ENCODE results near the gene TROAP.
"Not testable (repeated sequence)": the region's sequence is repeated elsewhere in the genome, so short reads cannot be mapped to it uniquely, and the experiment has no call there.

The TROAP gene

DNA sequence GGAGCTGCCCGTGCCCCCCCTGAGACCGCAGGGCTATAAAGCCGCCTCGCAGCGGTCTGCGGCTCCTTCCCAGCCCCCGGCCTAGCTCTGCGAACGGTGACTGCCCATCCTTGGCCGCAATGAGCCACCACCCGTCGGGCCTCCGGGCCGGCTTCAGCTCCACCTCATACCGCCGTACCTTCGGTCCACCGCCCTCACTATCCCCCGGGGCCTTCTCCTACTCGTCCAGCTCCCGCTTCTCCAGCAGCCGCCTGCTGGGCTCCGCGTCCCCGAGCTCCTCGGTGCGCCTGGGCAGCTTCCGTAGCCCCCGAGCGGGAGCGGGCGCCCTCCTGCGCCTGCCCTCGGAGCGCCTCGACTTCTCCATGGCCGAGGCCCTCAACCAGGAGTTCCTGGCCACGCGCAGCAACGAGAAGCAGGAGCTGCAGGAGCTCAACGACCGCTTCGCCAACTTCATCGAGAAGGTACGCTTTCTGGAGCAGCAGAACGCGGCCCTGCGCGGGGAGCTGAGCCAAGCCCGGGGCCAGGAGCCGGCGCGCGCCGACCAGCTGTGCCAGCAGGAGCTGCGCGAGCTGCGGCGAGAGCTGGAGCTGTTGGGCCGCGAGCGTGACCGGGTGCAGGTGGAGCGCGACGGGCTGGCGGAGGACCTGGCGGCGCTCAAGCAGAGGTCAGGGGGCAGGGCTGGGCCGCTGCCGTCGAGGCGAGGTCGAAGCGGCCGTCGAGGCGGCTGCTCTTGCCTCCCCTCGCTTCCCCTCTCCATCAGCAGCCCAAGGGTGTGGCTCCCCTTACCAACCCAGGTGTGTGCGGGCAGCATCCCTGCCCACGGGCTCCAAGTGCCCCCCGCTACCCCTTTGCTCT, 27.7 kb upstream of the TROAP start, which contains the start of gene PRPH:
Gene PRPH (plus strand): TSS at position 66 of the 855 bp plus-strand sequence. CDS start 54 bp downstream, at position 120.
- DNase-seq (ENCODE audit: low spot score) = no peak

DNA sequence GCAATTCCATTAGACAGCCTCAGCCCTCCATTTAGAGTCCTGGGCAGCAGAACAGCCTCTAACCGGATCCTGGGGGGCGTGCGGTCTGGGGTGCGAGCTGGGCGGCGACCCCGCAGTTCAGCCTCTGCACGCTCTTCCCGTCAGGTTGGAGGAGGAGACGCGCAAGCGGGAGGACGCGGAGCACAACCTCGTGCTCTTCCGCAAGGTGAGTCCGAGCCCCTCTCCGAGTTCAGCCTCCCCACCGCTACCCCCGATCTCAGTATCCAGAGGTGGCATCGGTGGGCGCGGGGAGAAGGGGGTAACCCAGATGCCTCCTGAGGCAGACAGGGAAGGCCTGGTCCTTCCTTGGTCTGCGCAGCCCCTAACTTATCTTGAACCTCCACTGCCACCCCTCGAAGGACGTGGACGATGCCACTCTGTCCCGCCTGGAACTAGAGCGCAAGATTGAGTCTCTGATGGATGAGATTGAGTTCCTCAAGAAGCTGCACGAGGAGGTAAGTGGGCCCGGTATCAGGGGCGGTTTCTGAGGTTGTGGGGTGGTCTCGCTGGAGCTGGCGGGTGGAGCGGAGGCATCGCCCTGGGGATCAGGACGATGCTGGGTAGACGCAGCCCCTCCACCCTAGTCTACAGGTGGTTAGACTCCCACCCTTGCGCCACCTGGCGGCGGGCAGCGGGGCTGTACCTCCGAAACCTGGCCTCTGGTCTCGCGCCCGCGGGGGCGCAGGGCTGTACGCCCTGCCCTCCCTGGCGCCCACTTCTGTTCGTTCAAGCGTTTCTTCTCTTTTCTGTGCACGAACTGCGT, 26.8 kb upstream of the TROAP start:
- DNase-seq (ENCODE audit: low spot score) = peak; percentile 35

DNA sequence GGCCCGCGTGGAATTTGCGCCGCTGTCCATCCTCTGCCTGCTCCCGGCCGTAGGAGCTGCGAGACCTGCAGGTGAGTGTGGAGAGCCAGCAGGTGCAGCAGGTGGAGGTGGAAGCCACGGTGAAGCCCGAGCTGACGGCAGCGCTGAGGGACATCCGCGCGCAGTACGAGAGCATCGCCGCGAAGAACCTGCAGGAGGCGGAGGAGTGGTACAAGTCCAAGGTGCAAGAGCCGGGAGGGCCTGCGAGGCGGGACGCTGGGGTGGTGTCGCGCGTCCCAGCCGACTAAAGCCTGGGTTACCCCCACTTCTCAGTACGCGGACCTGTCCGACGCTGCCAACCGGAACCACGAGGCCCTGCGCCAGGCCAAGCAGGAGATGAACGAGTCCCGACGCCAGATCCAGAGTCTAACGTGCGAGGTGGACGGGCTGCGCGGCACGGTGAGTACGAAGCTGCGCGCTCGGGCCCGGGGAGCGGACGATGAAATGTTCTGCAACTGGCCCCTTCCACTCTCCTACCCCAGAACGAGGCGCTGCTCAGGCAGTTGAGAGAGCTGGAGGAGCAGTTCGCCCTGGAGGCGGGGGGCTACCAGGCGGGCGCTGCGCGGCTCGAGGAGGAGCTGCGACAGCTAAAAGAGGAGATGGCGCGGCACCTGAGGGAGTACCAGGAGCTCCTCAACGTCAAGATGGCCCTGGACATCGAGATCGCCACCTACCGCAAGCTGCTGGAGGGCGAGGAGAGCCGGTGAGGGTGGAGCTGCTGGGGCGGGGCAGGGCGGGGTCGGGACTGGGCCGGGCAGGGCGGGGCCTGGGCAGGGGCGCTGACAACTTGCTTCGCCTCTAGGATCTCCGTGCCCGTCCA, 26.0 kb upstream of the TROAP start:
- DNase-seq (ENCODE audit: low spot score) = peak; percentile 53

DNA sequence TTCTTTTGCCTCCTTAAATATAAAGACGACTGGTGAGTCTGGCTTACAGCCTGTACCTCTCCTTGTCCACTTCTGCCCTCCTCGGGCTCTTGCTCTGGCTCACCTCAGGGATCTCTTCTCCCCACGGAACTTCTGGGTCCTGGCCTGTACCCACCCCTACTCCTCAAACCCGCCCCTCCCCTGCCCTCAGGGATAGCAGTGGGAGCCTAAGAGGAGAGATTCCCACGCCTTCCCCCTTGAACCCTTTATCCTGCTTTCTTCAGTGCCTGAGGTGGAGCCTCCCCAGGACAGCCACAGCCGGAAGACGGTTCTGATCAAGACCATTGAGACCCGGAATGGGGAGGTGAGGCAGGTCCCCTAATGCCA, 25.4 kb upstream of the TROAP start:
- DNase-seq (ENCODE audit: low spot score) = no peak

DNA sequence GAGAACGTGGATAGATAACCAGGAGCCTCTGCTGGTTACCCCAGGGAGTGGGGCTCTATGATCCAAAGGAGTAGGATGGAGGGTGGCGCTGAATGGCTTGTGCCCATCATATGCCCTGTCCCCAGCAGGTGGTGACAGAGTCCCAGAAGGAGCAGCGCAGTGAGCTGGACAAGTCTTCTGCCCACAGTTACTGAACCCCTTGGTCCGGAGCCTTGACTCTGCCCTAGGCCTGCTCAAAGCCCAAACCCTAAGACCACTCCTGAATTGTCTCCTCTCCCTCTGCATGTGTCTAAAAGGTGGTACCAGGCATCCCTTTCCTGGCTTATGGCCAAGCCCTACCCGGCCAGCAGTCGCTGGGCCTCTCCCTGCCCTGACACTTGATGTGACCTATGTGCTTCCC, 24.9 kb upstream of the TROAP start:
- DNase-seq (ENCODE audit: low spot score) = no peak

DNA sequence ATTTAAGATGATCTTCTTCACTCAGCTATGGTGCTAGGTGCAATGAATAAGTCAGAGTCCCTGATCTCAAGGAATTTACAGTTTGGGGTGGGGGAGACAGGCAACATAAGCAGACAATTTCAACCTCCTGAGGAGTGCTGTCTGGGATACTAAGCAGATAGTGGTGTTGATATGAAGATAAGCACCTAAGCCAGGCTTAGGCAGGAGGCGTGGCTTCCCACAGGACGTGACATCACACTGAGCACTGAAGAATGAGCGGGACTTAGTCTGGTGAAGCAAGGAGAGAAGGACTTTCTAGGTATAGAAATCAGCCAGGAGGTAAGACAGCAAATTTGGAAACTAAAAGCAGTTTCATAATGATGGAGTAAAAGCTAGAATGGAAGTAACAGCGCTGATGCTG, 21.3 kb upstream of the TROAP start:
- DNase-seq (ENCODE audit: low spot score) = no peak

DNA sequence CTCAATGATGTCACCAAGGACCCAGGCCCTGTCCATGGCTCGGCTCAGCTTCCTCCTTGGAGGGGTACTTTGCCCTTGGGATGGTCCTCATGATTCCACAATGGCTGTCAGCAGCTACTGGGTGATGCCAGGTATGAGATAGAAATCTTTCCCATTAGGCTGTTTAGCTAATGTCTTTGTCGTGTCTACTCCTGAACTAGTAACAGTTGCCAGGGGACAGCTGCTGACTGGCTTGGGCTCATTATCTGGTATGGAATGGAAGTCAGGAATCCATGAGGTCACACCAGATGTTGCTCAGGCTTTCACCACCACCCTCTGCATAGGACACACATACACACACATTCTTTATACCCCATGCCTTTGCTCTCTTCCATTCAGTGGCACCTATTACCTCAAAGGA, 18.9 kb upstream of the TROAP start:
- no peak for DNase-seq (ENCODE audit: low spot score)

DNA sequence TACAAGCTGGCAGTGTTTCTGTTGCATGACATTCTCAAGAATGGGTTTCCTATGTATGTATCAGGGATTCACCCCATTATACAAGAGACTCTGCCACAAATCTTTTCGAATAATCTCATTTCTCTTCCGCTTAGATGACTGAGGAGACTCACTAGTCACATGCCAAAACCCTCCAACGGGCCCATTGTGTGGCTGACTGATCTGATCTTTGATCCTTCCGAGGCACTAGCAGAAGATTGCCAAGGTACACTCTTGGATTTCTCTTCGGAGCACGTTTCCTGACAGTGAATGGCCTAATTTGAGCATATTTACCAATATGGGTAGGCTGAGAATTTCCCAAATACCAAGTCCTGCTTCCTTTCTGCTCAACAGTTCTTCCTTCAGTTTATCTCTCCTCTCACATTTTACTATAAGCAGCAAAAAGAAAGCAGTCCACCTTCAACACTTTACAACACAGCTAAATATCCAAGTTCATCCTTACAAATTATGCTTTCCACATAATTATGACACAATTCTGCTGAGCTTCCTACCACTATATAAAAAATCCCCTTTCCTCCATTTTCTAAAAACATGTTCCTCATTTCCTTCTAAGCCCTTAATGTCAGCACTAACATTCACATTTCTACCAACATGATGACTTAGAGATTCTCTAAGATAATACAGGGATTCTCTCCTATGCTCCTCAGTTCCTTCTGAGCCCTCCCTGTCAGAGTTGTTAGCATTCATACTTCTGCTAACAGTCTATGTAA, 17.1 kb upstream of the TROAP start:
- no peak for DNase-seq (ENCODE audit: low spot score)

DNA sequence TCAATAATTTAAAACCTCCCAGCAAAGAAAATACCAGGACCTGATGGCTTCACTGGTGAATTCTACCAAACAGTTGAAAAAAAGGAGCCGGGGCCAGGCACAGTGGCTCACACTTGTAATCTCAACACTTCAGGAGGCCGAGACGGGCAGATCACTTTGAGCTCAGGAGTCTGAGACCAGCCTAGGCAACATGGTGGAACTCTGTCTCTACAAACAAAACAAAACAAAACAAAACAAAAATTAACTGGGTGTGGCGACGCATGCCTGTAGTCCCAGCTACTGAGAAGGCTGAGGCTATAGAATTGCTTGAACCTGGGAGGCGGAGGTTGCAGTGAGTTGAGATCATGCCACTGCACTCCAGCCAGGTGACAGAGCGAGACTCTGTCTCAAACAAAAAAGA, 13.7 kb upstream of the TROAP start:
- DNase-seq (ENCODE audit: low spot score) = no peak

DNA sequence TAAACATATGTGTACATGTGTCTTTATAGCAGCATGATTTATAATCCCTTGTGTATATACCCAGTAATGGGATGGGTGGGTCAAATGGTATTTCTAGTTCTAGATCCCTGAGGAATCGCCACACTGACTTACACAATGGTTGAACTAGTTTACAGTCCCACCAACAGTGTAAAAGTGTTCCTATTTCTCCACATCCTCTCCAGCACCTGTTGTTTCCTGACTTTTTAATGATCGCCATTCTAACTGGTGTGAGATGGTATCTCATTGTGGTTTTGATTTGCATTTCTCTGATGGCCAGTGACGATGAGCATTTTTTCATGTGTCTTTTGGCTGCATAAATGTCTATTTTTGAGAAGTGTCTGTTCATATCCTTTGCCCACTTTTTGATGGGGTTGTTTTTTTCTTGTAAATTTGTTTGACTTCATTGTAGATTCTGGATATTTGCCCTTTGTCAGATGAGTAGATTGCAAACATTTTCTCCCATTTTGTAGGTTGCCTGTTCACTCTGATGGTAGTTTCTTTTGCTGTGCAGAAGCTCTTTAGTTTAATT, 12.5 kb upstream of the TROAP start:
- DNase-seq (ENCODE audit: low spot score) = not testable (repeated sequence)

DNA sequence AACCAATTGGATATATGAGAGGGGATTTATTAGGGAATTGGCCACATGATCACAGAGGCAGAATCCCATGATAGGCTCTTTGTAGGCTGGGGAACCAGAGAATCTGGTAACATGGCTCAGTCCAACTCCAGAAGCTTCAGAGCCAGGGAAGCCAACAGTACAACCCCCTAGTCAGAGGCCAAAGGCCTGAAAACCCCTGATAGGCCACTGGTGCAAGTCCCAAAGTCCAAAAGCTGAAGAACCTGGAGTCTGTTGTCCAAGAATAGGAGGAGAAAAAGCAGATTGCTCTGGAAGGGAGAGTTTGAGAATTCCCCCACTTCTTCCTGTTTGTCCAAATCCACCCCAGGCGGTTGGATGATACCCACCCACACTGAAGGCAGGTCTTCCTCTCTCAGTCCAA, 8.2 kb upstream of the TROAP start:
- no peak for DNase-seq (ENCODE audit: low spot score)

DNA sequence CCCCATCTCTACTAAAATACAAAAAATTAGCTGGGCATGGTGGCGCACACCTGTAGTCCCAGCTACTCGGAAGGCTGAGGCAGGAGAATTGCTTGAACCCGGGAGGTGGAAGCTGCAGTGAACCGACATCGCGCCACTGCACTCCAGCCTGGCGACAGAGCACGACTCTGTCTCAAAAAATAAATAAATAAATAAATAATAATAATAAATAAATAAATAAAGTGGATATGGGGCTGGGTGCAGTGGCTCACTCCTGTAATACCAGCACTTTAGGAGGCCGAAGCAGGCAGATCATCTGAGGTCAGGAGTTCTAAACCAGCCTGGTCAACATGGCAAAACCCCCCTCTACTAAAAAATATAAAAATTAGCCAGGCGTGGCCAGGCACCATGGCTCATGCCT, 5.9 kb upstream of the TROAP start:
- not testable (repeated sequence) for DNase-seq (ENCODE audit: low spot score)

DNA sequence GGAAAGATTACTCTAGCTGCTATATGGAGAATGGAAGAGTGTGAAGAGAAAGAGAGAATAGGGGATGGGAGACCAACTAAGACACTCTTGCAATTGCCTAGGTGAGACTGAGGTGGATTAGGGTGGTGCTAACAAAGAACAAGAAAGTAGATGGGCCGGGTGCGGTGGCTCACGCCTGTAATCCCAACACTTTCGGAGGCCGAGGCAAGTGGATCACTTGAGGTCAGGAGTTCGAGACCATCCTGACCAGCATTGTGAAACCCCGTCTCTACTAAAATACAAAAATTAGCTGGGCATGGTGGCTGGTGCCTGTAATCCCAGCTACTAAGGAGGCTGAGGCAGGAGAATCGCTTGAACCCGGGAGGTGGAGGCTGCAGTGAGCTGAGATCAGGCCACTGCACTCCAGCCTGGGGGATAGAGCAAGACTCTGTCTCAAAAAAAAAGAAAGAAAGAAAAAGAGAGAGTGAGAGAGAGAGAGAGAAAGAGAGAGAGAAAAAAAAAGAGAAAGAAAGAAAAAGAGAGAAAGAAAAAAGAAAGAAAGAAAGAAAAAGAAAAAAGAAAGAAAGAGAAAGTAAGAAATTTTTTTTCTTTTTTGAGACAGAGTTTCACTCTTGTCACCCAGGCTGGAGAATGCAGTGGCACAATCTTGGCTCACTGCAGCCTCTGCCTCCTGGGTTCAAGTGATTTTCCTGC, 2.5 kb upstream of the TROAP start:
- DNase-seq (ENCODE audit: low spot score) = not testable (repeated sequence)

DNA sequence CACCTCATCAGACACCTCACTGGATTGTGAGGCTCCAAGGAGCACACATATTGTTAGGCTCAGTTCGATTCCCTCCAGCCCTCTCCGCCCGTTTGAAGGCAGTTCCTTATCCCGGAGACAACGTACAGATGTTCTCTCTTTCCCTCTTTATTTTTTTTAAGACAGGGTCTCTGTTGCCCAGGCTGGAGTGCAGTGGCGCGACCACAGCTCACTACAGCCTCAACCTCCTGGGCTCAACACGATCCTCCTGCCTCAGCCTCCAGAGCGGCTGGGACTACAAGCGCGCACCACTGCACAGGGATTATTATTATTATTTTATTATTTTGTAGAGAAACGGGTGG, 718 bp upstream of the TROAP start:
- DNase-seq (ENCODE audit: low spot score) = no peak

DNA sequence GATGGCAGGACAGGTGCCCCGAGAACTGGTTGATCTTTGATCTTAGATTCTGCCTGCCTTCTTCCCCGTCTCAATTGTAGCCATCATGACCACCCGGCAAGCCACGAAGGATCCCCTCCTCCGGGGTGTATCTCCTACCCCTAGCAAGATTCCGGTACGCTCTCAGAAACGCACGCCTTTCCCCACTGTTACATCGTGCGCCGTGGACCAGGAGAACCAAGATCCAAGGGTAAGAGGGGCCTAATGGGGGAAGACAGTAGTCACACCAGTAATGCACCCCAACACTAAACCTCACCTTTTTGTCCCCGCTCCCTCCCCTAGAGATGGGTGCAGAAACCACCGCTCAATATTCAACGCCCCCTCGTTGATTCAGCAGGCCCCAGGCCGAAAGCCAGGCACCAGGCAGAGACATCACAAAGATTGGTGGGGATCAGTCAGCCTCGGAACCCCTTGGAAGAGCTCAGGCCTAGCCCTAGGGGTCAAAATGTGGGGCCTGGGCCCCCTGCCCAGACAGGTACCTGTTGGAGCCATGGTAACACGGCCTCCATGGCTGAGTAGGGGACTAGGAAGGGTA, 556 bp downstream of the TROAP start:
- no peak for DNase-seq (ENCODE audit: low spot score)

DNA sequence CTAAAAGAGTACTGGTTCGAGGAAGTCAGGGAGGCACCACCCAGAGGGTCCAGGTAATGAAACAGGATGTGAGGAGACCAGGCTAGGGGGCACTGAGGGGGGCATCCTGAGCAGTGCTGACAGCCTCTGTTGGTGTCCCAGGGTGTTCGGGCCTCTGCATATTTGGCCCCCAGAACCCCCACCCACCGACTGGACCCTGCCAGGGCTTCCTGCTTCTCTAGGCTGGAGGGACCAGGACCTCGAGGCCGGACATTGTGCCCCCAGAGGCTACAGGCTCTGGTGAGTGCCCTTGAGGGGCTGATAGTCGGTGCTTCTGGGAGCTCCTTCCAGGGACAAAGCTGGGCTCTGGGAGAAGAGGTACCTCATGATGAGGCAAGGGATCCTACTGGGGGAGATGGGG, 2.6 kb downstream of the TROAP start:
- DNase-seq (ENCODE audit: low spot score) = no peak

DNA sequence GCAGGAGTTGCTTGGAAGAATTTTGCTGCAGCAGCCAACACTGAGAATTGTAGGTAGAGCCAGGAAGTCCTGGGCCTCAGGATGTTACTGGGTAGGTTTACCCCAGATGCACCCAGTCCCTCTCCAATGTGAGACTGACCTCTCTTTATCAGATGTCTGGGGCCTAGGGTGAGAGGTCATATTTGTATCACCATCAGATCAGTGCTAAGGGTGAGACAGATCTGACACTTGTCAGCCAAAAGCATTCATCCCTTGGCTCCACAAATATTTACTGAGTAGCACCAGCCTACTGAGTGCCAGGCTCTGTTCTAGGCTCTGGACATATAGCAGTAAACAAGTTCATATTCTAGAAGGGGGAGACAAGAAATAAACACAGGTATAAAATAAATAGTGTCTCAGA, 4.3 kb downstream of the TROAP start:
- no peak for DNase-seq (ENCODE audit: low spot score)

DNA sequence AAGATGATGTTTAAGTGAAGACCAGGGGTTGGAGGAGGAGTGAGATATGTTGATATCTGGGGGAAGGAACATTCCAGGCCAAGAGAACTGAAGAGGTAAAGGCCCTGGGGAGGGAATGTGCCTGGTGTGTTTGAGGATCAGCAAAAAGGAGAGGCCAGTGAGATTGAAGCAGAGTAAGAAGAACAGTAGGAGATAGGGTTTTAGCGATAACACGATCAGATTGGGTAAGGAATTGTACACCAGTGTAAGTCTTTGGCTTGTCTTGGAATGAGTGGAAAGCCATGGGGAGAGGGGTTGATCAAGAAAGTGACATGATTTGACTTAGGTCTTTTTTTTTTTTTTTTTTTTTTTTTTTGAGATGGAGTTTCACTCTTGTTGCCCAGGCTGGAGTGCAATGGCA, 4.8 kb downstream of the TROAP start:
- no peak for DNase-seq (ENCODE audit: low spot score)

DNA sequence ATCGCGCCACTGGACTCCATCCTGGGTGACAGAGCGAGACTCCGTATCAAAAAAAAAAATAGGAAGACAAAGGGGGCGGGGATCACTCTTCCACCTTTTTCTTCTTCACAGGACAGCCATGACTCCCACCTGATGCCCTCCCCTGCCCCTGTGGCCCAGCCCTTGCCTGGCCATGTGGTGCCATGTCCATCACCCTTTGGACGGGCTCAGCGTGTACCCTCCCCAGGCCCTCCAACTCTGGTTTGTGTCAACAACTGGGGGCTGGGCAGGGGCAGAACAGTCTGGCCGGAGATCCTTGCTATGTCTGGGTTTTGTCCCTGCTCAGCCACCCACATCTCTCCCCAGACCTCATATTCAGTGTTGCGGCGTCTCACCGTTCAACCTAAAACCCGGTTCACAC, 5.8 kb downstream of the TROAP start:
- DNase-seq (ENCODE audit: low spot score) = no peak

DNA sequence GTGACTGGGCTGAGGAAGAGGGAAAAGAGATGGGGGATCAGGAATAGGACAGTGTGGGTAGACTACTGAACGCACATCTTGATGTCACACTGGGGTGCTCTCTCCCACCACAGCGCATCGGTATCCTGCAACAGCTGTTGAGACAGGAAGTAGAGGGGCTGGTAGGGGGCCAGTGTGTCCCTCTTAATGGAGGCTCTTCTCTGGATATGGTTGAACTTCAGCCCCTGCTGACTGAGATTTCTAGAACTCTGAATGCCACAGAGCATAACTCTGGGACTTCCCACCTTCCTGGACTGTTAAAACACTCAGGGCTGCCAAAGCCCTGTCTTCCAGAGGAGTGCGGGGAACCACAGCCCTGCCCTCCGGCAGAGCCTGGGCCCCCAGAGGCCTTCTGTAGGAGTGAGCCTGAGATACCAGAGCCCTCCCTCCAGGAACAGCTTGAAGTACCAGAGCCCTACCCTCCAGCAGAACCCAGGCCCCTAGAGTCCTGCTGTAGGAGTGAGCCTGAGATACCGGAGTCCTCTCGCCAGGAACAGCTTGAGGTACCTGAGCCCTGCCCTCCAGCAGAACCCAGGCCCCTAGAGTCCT, 7.1 kb downstream of the TROAP start:
- DNase-seq (ENCODE audit: low spot score) = no peak
